ENCODE results near the gene SPAG16.

GRCh38 chr2:213806125-213806726 lies 522.0 kb downstream of the SPAG16 start:
- TF ChIP-seq JUND (IDR thresholded peaks at IDR 0.05): no peak
- peak; percentile 71 for TF ChIP-seq CTCF (IDR thresholded peaks at IDR 0.05)
- TF ChIP-seq CHD2 (IDR thresholded peaks at IDR 0.05; ENCODE audit: low read length, partially characterized antibody): no peak
- TF ChIP-seq TCF12 (IDR thresholded peaks at IDR 0.05): no peak
- TF ChIP-seq ZBTB33 (IDR thresholded peaks at IDR 0.05; ENCODE audit: borderline replicate concordance, low read depth): no peak
